ENCODE results near the gene IFI35. TPM values are rescaled to one million over a fixed set of nuclear protein-coding genes. Genes with fewer than 3 reads are reported as not detected.
A peak's percentile ranks its signal among the peaks of the same experiment; 100 is the strongest.

The IFI35 gene
- total and polyA plus RNA-seq, 9 of the 15 experiments (the other 6 are each of a cell fraction or from before 2014, with no cell fraction given) = 4.4 to 13.1 (median 10.2) TPM

- TF ChIP-seq ATF6 (CRISPR knock-in tag; IDR thresholded peaks at IDR 0.05) = peak; percentile 52; the same call in 1 of the 2 replicates
- TF ChIP-seq FOXM1 (IDR thresholded peaks at IDR 0.05; ENCODE audit: low read depth) = no peak
- peak; percentile 88; the same call in 1 of the 2 replicates for TF ChIP-seq FOXM1 (CRISPR knock-in tag; IDR thresholded peaks at IDR 0.05; ENCODE audit: low read depth)
- TF ChIP-seq GTF2F1 (IDR thresholded peaks at IDR 0.05; ENCODE audit: low read depth, low read length) = no peak
- TF ChIP-seq NFE2 (IDR thresholded peaks at IDR 0.05; ENCODE audit: low read depth) = no peak
- TF ChIP-seq NRF1 (conservative IDR thresholded peaks at IDR 0.05 in 1 of 2, IDR thresholded peaks at IDR 0.05 in 1 of 2) = peak; percentile 88 to 89
- TF ChIP-seq, protein P1, sequence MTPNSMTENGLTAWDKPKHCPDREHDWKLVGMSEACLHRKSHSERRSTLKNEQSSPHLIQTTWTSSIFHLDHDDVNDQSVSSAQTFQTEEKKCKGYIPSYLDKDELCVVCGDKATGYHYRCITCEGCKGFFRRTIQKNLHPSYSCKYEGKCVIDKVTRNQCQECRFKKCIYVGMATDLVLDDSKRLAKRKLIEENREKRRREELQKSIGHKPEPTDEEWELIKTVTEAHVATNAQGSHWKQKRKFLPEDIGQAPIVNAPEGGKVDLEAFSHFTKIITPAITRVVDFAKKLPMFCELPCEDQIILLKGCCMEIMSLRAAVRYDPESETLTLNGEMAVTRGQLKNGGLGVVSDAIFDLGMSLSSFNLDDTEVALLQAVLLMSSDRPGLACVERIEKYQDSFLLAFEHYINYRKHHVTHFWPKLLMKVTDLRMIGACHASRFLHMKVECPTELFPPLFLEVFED (CRISPR knock-in tag; conservative IDR thresholded peaks at IDR 0.05) = no peak
- TF ChIP-seq, protein P2, sequence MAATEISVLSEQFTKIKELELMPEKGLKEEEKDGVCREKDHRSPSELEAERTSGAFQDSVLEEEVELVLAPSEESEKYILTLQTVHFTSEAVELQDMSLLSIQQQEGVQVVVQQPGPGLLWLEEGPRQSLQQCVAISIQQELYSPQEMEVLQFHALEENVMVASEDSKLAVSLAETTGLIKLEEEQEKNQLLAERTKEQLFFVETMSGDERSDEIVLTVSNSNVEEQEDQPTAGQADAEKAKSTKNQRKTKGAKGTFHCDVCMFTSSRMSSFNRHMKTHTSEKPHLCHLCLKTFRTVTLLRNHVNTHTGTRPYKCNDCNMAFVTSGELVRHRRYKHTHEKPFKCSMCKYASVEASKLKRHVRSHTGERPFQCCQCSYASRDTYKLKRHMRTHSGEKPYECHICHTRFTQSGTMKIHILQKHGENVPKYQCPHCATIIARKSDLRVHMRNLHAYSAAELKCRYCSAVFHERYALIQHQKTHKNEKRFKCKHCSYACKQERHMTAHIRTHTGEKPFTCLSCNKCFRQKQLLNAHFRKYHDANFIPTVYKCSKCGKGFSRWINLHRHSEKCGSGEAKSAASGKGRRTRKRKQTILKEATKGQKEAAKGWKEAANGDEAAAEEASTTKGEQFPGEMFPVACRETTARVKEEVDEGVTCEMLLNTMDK (IDR thresholded peaks at IDR 0.05; ENCODE audit: borderline replicate concordance, insufficient read depth, low read depth, low read length, poor library complexity, severe bottlenecking) = no peak
- TF ChIP-seq ZNF589 (CRISPR knock-in tag; IDR thresholded peaks at IDR 0.05; ENCODE audit: low read depth) = no peak
- peak; percentile 37 for TF ChIP-seq SMAD1 (IDR thresholded peaks at IDR 0.05; ENCODE audit: low read depth, low read length, partially characterized antibody)
- no peak for TF ChIP-seq ZNF12 (CRISPR knock-in tag; IDR thresholded peaks at IDR 0.05)
- TF ChIP-seq HDAC6 (IDR thresholded peaks at IDR 0.05; ENCODE audit: low read depth, low read length) = no peak
- TF ChIP-seq HNRNPLL (IDR thresholded peaks at IDR 0.05; ENCODE audit: low read depth, low read length, poor library complexity, severe bottlenecking) = peak; percentile 62
- TF ChIP-seq ZNF224 (CRISPR knock-in tag; IDR thresholded peaks at IDR 0.05) = no peak
- no peak for TF ChIP-seq ZNF140 (CRISPR knock-in tag; IDR thresholded peaks at IDR 0.05)
- no peak for TF ChIP-seq EP300 (IDR thresholded peaks at IDR 0.05; ENCODE audit: low read length)
- TF ChIP-seq, protein P3, sequence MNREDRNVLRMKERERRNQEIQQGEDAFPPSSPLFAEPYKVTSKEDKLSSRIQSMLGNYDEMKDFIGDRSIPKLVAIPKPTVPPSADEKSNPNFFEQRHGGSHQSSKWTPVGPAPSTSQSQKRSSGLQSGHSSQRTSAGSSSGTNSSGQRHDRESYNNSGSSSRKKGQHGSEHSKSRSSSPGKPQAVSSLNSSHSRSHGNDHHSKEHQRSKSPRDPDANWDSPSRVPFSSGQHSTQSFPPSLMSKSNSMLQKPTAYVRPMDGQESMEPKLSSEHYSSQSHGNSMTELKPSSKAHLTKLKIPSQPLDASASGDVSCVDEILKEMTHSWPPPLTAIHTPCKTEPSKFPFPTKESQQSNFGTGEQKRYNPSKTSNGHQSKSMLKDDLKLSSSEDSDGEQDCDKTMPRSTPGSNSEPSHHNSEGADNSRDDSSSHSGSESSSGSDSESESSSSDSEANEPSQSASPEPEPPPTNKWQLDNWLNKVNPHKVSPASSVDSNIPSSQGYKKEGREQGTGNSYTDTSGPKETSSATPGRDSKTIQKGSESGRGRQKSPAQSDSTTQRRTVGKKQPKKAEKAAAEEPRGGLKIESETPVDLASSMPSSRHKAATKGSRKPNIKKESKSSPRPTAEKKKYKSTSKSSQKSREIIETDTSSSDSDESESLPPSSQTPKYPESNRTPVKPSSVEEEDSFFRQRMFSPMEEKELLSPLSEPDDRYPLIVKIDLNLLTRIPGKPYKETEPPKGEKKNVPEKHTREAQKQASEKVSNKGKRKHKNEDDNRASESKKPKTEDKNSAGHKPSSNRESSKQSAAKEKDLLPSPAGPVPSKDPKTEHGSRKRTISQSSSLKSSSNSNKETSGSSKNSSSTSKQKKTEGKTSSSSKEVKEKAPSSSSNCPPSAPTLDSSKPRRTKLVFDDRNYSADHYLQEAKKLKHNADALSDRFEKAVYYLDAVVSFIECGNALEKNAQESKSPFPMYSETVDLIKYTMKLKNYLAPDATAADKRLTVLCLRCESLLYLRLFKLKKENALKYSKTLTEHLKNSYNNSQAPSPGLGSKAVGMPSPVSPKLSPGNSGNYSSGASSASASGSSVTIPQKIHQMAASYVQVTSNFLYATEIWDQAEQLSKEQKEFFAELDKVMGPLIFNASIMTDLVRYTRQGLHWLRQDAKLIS (CRISPR knock-in tag; IDR thresholded peaks at IDR 0.05) = 0 out of 2 replicates have a peak, but pooled peaks have one; percentile 26
- TF ChIP-seq MAZ (CRISPR knock-in tag; conservative IDR thresholded peaks at IDR 0.05 in 1 of 2, IDR thresholded peaks at IDR 0.05 in 1 of 2) = peak; percentile 62 to 69
Measured at GRCh38 chr17:43021741-43022512, 15.3 kb downstream of the IFI35 start, which contains the start of gene VAT1 (continued).
